ENCODE results near the gene ARHGEF4.

Gene ARHGEF4

DNA sequence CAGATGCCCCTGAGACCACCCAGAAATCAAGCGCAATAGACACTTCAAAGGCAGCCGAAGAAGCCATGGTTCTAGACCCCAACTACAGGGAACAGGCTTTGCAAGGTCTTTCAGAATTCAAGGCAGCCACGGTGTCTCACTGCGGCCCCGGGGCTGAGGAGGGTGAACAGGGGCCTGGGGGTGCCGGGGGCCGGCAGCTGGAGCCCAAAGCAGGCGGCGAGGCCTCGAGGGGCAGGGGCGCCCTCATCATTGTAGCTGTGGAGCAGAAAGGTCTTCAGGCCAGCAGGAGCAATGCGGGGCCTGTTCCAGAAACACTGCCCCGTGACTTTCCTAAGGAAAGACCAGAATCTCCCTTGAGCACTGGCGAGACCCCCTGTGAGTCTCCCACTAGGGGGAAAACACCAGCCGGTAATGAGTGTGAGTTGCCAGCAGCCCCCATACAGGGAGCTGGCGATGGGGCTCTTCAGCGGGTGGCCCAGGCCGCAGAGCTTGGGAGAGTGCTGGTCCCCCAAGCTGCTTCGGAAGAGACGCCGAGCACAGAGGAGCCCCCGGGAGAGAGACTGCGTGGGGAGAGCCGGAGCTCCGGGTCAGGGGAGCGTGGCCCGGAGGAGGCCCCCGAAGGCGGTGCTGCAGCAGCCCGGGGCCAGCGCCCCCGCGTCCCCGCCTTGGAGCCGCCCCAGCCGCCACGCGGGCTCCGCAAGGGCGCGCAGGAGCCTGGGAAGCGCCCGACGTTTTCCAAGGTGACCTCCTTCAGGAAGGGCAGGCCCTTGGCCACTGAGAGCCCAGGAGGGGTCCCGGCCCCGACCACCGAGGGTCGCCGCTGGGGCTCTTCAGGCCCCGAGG lies 79.1 kb downstream of the ARHGEF4 start:
- TF ChIP-seq, protein P1, sequence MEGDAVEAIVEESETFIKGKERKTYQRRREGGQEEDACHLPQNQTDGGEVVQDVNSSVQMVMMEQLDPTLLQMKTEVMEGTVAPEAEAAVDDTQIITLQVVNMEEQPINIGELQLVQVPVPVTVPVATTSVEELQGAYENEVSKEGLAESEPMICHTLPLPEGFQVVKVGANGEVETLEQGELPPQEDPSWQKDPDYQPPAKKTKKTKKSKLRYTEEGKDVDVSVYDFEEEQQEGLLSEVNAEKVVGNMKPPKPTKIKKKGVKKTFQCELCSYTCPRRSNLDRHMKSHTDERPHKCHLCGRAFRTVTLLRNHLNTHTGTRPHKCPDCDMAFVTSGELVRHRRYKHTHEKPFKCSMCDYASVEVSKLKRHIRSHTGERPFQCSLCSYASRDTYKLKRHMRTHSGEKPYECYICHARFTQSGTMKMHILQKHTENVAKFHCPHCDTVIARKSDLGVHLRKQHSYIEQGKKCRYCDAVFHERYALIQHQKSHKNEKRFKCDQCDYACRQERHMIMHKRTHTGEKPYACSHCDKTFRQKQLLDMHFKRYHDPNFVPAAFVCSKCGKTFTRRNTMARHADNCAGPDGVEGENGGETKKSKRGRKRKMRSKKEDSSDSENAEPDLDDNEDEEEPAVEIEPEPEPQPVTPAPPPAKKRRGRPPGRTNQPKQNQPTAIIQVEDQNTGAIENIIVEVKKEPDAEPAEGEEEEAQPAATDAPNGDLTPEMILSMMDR (IDR thresholded peaks at IDR 0.05; ENCODE audit: extremely low read depth, missing control alignments), result no peak
- no peak for DNase-seq (ENCODE audit: low spot score)

DNA sequence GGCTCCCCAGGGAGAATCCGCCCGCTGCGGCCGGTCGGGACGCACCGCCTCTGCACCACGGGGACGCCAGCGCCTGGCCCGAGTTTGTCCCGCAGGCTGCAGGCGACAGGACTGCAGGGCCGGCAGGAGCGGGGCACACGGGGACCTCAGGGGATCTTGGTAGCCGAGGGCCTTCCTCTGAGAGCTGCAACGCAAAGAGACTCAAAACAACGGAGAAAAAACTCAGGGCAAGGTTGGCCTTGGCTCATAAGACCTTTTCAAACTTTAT lies 79.7 kb downstream of the ARHGEF4 start:
- peak; percentile 29 for DNase-seq (ENCODE audit: low spot score)
- TF ChIP-seq, protein P1 (IDR thresholded peaks at IDR 0.05; ENCODE audit: extremely low read depth, missing control alignments), result no peak

DNA sequence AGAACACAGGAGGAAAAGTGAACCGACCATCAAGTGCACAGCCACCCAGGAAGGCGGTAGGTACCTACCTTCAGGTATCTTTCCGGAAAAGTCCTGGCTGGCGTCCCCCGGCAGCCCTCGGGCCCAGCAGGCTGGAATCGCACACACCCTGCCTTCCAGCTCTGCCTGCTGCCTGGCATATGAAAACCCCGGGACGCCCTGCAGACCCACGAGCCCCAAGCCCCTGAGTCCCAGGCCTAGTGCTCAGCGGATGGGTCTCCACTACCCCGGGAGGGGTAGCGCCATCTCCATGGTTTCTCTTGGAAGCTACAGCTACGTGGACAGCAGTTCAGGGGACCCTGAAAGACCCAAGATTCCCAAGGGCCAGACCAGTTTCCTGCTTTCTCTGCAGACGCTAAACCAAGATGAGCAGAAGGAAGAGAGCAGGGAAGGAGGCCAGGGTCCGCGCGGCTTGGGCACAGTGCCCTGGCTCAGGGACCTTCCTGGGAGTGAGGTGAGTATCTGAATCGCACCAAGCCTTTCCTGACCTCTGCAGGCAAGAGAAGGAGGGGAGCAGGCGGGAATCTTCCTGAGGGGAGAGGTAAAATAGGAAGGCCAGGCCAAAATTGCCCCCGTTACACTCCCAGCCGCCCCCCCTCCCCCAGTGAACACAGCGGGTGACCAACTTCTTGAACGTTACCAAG lies 80.4 kb downstream of the ARHGEF4 start:
- peak; percentile 15 for DNase-seq (ENCODE audit: low spot score)
- TF ChIP-seq, protein P1 (IDR thresholded peaks at IDR 0.05; ENCODE audit: extremely low read depth, missing control alignments), result no peak

DNA sequence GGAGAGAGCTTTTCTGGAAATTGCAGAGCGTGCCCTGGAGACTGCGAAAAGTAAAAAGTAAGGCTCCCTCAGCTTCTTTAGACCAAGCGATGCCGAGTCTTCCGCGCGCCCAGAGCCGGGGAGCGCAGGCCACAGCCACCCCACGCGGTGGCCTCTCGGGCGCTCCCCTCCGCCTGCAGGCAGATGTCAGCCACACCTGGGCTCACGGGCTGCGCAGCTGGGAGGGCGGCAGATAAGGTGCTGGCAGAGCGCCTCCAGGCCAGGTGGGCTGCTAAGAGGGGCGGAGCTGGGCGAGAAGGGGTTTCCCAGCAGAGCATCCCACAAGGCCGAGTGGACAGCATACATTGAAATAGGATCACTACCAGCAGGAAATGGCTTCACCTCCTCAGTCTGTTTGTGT lies 81.7 kb downstream of the ARHGEF4 start:
- DNase-seq (ENCODE audit: low spot score), result no peak
- TF ChIP-seq, protein P1 (IDR thresholded peaks at IDR 0.05; ENCODE audit: extremely low read depth, missing control alignments), result no peak

DNA sequence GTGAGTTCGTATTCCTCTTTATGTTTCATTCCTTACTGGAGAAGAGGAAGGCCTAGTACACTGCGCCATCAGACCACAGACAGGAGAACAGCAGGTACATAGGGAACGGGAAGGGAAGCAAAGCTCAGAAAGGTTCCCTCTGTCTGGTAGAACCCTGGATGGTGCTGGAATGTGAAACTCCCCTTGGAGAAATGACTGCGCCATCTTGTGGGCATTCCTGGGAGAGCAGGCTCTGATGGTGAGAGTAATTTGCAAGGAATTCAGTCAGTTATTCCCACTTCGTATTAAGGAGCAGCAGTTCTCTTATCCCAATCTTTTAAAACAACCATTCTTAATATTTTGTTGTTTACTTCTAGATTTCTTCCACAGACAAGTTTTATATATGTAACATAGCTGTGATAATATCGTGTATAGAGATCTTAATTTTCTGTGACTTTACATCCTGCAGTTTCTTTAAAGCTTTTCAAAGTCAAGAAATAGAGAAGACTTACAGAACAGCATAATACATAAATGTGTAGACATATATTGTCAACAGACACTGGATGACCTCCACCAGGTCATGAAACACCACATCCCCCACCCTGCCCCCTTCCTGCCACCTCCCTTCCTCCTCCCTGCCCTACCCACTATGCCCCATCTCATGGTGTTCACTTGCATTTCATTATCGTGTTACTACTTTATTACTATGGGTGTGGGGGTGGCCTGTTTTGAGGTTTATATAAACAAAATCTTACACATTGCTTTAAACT lies 83.9 kb downstream of the ARHGEF4 start:
- peak; percentile 81 for DNase-seq (ENCODE audit: low spot score)
- TF ChIP-seq, protein P1 (IDR thresholded peaks at IDR 0.05; ENCODE audit: extremely low read depth, missing control alignments), result peak; percentile 62

DNA sequence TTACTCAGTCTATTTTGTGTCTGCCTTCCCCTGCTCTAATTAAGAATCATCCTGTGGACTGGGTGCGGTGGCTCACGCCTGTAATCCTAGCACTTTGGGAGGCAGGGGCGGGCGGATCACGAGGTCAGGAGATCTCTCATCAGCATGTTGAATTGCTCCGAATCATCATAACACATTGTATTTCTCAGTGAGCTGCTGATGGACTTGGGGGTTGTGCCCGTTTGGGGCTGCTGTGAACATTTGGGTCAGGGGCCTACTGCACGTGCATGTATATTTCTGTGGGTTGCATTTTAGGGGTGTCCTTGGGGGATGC lies 84.4 kb downstream of the ARHGEF4 start:
- TF ChIP-seq, protein P1 (IDR thresholded peaks at IDR 0.05; ENCODE audit: extremely low read depth, missing control alignments), result no peak
- DNase-seq (ENCODE audit: low spot score), result no peak

DNA sequence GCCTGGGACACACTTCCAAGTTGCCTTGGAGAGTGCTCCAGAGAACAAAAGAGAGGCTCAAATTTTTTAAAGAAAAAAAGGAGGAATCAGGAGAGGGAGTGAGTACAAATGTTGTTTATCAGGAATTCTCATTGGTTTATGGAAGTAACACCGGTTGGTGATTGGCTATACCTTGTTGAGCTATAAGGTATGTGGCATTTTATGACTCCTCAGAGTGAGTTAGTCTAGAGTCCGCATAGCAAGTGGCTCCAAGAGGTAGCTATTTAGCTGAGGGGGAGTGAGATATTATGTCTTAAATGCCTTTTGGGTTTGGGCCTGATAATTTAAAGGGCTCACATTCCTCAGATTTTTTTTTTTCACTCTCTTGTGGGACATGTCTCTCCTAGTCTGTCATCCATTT lies 85.7 kb downstream of the ARHGEF4 start:
- TF ChIP-seq, protein P1 (IDR thresholded peaks at IDR 0.05; ENCODE audit: extremely low read depth, missing control alignments), result no peak
- DNase-seq (ENCODE audit: low spot score), result no peak

All from GM20000 (cell line).